Measurements from ENCODE around the gene POLR3B.
"Not testable (repeated sequence)": the region's sequence is repeated elsewhere in the genome, so short reads cannot be mapped to it uniquely, and the experiment has no call there.

Gene POLR3B

GRCh38 chr12:106357549-106358395 is at the start of gene POLR3B:
Gene POLR3B, plus strand, starts transcription at chr12:106357748. Its CDS starts 132 bp downstream, at chr12:106357880.
- no peak for FAIRE-seq

GRCh38 chr12:106308121-106308520 is 49.4 kb upstream of the POLR3B start:
- FAIRE-seq: no peak

- no peak for FAIRE-seq
Measured at GRCh38 chr12:106308611-106309010, 48.9 kb upstream of the POLR3B start.

- FAIRE-seq: no peak
Measured at GRCh38 chr12:106309671-106310505, 47.7 kb upstream of the POLR3B start.

GRCh38 chr12:106310687-106311086 is 46.9 kb upstream of the POLR3B start:
- no peak for FAIRE-seq

GRCh38 chr12:106311139-106311538 is 46.4 kb upstream of the POLR3B start:
- no peak for FAIRE-seq

DNA sequence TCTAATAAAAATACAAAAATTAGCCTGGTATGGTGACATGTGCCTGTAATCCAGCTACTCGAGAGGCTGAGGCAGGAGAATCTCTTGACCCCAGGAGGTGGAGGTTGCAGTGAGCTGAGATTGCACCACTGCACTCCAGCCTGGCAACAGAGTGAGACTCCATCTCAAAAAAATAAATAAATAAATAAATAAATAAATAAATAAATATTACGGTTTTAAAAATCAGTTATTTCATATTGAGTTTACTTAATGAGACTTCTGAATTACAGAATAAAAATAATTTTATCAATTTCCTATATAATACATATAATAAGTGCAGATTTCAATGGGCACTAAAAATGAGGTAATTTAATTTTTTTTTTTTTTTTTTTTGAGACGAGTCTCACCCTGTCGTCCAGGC is 44.1 kb upstream of the POLR3B start:
- FAIRE-seq: not testable (repeated sequence)

GRCh38 chr12:106315523-106315922 is 42.0 kb upstream of the POLR3B start:
- no peak for FAIRE-seq

DNA sequence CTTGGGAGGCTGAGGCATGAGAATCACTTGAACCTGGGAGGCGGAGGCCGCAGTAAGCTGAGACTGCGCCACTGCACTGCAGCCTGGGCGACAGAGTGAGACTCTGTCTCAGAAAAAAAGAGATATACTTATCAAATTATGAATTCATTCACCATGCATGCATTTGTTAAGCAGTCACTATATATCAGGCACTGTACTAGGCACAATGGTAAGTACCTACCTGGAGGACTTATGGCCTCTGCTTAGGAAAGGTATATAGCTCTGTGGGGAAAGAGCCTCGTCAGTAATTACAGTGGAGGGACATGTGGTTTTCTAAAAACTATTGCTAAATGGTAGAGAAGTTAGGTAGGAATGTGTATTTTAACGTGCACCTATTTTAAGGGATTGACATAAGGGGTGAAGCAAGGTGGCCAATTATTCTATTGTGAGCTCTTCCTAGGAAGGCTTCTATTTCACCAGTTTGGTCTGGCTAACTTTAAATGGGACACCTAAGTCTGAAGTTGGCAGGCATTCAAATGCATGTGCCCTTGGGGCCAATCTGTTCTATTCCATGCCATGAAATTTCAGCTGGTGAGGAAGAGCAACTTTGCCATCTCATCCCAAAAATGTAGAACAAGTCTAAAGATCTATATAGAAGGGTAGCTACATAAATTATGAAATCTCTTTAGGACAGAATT is 40.0 kb upstream of the POLR3B start:
- FAIRE-seq: no peak

DNA sequence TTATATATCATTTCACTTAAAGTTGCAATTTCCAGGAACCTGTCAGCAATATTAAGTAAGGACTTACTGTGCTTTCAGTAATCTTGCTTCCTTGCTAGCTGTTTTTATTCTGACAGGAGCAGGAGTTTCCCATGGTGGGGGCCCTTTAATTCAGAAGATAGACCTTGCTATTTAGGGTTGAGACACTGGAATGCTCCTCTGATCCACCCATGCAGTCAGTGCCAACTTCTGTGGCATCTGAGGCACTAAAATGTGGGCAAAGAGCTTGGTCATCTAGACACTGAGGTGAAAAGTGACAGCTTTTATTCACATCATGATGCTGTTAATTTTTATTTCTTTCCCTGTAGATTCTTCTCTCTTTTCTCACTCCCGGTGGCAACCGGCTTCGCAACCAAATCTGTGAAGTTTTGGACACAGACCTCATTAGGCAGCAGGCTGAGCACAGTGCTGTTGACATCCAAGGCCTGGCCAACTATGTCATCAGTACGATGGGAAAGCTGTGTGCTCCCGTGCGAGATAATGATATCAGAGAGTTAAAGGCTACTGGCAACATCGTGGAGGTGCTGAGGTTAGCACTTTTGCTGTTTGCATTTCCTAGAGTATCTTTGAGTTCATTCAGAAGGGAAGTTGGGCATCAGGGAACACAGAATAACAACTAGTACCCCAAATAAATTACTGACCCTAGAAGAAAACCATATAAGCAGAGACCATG is 36.3 kb upstream of the POLR3B start:
- FAIRE-seq: peak; percentile 61

GRCh38 chr12:106323537-106323936 is 34.0 kb upstream of the POLR3B start:
- FAIRE-seq: no peak

DNA sequence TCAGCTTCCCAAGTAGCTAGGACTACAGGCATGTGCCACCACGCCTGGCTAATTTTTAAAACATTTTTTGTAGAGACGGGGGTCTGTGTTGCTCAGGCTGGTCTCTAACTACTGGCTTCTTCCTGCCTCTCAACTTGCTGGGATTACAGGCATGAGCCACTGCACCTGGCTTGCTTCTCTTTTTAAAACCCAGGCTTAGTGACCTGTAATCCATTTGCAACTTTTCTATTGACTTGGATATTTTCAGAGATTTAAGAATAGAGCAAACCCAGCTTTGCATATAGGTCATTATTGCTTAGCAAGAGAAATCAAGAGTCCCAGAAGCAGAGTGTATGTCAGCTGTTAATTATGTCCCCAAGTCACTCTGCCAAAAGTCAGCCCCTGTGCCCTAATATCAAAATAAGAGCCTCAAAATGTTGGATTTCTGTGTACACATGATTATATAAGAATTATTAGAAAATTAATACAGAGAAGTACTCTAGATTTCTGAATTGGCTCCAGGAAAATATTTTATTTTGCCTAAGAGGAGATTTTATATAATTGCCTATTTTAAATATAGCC is 30.2 kb upstream of the POLR3B start:
- FAIRE-seq: no peak

DNA sequence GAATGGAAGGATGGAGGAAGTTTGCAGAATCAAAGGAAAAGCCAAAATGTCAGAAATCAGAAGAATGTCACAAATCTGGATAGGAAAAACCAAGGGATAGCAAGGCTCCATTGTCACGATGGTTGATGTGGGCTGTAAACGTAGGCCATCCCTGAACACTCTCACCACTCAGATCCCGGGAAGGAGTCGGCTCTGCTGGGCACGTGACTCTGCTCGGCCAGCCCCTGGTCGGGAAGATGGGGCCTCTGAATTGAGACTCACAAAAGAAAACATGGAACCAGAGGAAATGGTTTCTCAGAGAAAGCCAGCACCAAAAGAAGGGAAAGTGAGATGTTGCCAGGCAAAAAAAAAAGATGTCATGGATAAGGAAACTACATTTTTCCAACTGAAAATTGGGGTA is 28.8 kb upstream of the POLR3B start:
- no peak for FAIRE-seq

- peak; percentile 80 for FAIRE-seq
Measured at GRCh38 chr12:106329231-106329982, 28.1 kb upstream of the POLR3B start.

- FAIRE-seq: no peak
Measured at GRCh38 chr12:106331599-106331998, 25.9 kb upstream of the POLR3B start.

GRCh38 chr12:106332536-106332935 is 25.0 kb upstream of the POLR3B start:
- FAIRE-seq: no peak

DNA sequence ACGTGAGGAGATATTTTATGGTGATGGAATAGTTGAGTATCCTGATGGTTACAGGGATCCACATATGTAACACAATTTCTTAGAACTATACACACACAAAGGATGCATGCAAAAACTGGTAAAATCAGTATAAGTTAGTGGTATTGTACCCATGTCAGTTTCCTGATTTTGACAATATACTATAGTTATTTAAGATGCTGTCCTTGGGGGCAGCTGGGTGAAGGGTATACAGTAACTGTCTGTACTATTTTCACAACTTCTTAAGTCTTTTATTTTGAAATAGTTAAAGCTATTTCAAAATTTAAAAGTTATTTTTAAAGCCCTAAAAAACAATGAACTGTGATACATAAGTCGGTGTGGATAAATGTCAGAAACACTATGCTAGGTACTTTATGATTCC is 24.5 kb upstream of the POLR3B start:
- no peak for FAIRE-seq

DNA sequence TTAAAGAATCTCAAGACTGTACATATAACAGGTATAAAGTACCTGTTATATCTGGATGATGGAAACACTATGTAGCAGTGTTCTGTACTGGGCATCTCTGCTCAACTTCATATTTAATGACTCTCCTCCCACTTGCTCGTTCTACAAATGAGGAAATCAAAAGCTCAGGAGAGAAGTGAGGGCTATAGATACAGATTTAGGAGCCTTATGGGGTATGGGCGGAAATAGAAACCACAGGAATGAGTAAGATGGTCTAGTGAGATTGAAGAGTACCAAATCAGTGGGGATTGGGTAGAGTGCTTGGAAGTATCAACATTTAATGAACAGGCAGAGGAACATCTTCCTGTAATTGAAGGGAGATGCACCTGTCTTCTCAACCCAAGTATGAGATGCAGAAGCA is 23.8 kb upstream of the POLR3B start:
- FAIRE-seq: no peak

DNA sequence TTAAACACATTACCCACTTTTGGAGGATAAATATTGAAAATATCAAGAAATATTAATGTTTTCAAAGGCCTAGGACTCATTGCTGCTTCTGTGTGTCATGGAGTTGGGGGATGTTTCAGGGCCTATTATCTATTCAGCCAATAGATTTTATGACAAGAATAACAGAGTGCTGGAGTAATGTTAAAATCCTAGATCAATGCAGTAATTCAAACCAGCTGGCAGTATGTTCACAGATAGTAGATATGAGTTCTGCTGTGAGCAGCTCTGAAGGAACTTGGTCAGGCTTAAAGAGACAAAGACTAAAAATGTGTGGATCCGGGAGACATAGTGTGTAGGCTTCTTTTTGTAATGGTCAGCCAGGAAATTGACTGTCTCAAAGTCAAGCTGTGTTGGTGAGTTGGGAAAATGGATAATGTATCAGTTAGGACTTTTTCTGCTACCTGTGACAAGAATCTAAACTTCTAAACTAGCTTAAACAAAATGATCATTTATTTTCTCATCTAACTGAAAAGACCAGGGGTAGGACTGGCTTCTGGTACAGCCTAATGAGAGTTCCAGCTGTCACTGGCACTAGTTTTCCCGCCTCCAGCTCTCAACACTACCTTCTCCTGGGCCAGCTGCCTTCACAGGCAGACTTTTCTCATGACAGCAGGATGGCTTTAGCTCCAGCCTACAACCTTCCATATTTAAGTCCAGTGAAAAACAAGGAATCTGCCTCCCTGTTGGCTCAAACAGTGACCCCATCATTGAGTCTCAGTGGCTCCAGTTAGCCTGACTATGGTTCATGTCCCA is 16.3 kb upstream of the POLR3B start:
- FAIRE-seq: no peak

GRCh38 chr12:106342397-106343213 is 14.9 kb upstream of the POLR3B start:
- FAIRE-seq: peak; percentile 49
